GF-D8 (cell line): Measurements from ENCODE around the gene KREMEN1.

Experiments used
- DNase-seq: peaks from one replicate; lab custom pipeline; 2025; lab: John Stamatoyannopoulos, UW

The KREMEN1 gene

DNA sequence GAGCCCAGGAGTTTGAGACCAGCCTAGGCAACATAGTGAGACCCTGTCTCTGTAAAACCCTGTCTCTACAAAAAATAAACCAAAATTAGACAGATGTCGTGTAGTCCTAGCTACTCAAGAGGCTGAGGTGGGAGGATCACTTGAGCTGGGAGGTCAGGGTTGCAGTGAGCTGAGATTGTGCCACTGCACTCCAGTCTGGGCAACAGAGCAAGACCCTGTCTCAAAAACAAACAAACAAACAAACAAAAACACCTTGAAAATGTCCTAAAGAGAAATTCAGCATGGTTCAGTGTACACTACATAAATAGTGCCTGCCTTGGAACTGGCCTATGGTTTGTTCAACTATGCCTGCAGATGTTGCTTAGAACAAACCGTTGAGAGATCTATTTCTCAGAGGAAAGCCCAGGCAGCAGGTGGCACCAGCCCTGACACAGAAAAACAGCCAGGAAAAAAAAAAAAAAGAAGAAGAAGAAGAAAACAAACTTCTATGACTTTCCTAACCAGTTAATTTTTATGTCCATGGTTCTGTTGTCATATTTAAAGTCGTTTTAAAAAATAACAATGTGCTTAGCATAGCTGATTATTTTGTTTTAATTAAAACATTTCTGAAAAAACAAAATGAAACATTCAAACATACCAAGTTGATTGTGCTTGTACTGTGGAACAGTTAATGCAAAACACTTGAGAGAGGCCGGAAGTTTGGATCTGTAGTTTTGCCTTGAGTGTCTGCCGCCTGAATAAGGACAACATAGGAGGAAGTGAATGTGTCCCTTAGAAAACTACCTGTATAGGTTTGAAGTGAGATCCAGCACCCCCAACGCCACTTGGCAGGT, 5.4 kb downstream of the KREMEN1 start:
- DNase-seq: no peak

DNA sequence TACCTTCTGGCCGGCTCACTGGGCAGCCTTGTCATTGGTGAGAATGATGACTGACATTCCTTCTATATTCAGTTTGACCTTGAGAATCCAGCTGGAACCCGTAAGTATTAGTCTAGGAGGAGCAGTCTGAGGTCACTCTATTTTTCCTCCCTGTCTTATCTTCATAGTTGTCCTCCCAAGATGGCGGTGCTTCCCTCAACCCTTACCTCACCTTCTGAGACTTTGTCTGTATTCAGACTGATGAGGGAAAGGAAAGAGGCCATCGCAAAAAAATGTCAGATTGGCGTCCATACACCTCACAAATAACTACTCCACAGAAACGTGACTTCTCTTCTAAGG, 6.0 kb downstream of the KREMEN1 start:
- no peak for DNase-seq

DNA sequence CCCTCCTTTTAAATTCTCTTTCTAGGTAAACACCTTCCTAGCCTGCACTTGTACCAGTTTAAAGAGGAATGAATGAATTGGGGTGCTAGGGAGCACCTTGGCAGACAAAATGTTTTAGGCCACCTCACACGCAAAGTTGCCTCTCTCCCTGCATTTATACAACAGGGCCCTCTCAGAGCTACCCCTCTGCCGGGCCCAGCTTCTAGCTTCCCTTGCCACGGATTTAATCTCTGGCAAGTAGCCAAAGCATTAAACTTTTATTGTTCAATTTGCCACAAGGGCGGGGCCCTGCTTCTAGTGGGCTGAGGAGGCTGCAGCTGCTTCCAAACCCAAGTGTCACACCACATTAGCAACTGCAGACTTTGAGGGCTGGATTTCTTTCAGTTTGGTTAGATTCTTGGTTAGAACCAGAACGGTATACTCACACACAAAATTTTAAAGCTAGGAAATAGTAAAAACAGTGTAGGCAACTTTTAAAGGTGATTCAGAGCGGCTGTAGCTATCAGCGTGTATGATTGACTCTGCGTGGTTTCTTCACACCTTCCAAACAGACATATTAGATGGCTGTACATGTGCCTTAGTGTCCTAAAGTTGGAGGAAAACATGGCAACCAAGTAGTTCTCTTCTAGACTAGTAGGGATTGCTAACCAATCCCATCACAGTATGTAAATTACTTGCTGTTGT, 6.5 kb downstream of the KREMEN1 start:
- DNase-seq: no peak

DNA sequence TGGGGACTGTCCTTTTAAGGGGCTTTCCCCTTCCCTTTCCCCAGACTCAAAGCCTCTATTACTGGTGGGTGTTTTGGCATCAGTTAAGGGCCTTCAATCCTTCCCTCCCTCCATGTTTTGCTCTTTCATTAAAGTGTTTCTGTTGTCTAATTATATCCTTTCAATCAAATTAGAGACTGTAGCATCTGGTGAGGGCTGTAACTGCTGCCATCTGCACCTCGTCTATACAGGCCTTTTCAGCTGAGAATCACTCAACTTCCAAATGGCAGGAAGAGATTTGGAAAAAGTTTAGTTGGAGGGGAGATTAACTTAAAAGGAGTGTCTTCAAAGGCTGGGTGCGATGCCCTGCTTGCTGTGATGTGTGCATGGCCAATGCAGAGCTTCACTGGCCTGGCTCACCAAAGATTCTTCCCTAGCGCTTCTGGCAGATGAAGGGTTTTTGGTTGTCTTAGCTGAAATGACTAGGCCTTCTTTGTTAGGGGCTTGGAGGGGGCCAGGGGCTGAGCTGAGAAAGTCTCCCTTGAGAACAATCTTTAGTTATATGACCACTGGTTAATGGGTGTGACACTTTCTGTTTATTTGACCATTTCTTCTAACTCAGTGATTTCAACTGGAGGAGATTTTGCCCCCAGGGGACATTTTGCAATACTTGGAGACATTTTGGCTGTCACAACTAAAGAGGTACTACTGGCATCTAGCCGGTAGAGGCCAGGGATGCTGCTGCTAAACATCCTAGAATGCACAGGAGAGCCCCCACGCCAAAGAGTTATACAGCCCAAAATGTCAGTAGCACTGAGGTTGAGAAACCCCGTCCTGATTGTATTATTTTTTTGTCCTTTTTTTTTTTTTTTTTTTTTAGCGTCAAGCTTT, 7.5 kb downstream of the KREMEN1 start:
- DNase-seq: no peak

DNA sequence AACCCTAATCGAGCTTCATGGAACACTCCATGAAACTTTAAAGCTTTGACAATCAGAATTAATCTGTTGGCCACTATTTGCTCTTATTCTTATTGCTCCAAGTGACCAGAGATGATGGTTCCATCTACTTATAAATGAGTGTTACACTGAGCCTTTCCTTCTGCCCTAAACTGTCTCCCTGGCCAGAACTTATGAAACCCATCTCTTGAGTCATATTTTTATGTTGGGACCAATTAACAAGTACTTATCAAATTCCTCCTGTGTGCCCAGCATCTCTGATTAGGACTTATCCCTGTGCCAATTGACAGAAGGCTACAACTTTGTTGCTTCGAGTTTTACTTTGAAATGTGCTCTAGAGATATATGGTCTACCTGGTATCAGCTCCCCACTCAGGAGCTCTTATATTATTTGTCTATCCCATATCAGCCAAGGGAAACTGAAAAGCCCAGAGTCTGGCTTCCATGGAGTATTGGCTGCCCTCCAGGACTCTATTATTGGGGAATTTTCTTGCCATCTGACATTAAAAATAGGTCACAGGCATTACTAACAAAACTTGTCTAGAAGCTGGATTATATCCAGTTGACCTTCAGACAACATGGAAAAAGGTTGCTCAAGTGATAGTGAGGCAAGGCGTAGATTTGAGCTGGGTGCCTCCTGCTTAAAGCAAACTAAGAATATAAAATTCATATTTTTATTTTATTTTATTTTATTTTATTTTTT, 8.8 kb downstream of the KREMEN1 start:
- DNase-seq: no peak

DNA sequence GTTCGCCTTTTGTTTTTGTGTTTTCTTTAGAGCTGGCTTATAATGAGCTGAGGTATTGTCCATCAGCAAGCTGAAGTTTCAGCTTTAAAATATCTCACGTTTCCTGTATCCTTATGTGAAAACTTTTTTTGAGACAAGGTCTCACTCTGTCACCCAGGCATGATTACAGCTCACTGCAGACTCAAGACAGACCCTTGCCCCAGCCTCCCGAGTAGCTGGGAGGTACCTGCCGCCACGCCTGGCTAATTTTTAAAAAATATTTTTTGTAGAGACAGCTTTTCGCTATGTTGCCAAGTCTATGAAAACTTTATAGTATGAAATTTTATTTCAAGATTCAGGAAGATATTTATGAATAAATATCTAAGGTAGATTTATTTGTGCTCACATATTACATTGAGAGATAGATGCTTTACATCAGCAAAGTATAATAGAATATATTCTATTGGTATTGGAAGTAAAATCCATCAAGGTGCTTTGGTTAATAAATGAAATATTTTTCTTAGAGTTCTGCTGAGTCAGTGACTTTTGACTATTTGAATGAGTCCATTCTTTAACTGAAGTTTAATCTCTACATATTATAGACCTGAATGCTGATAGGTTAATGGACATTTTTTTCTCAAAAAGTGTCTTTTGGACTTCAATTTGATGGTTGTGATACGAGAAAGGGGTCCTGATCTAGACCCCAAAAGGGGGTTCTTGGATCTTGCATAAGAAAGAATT, 10.2 kb downstream of the KREMEN1 start:
- no peak for DNase-seq

DNA sequence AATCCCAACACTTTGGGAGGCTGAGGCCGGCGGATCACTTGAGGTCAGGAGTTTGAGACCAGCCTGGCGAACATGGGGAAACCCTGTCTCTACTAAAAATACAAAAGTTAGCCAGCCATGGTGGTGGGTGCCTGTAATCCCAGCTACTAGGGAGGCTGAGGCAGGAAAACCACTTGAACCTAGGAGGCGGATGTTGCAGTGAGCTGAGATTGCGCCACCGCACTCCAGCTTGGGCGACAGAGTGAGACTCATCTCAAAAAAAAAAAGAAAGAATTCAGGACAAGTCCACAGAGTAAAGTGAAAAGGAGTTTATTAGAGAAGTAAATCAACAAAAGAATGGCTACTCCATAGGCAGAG, 10.7 kb downstream of the KREMEN1 start:
- DNase-seq: peak; percentile 69

DNA sequence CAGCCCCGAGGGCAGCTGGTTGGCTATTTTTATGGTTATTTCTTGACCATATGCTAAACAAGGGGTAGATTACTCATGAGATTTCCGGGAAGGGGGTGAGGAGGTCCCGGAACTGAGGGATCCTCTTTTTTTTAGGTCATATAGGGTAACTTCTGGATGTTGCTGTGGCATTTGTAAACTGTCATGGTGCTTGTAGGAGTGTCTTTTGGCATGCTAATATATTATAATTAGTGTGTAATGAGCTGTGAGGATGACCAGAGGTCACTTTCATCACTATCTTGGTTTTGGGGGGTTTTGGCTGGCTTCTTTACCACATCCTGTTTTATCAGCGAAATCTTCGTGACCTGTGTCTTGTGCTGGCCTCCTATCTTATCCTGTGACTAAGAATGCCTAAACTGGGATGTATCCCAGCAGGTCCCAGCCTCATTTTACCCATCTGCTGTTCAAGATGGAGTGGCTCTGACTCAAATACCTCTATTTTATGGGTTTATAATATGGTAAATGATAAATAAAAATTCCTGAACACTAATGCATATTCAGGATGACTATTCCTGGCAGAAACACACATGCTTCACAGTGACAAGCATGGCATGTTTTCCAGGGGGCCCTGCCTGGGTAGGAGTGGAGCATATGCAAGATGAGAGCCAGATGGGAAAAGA, 11.2 kb downstream of the KREMEN1 start:
- peak; percentile 69 for DNase-seq

DNA sequence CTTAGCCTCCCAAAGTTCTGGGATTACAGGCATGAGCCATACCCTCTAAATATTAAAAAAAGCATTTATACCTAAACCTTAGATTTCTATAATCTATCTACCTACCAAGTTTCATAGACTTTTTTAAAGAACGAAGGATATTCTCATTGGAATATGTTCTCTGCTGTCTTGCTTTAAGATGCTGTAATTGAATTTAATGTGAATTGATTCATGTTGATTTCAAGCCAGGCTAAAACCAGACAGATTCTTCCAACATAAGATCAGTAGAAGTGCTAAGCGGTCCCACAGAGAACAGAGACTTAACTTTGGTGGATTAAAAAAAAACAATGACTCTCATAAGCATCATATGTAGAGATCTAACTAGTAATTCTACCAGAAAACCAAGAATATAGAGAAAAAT, 14.2 kb downstream of the KREMEN1 start:
- DNase-seq: no peak

DNA sequence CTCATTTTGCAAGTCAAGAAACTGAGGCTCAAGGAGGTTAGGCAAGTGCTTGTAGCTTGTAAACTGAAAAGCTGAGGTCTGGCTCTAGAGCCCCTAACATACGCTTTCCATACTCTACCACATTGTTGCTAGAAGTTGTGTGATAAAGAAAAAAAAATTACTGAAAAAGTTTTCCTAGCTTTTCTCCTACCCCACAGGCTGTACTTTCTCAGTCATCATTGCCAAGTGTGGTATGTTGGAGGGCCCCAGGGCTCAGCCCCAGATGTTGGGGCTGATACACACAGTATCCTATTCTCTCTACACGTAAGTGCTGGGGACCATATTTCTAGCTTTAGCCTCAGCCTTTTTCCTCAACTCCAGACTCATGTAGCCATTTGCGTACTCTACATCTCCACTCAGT, 16.0 kb downstream of the KREMEN1 start:
- DNase-seq: no peak

DNA sequence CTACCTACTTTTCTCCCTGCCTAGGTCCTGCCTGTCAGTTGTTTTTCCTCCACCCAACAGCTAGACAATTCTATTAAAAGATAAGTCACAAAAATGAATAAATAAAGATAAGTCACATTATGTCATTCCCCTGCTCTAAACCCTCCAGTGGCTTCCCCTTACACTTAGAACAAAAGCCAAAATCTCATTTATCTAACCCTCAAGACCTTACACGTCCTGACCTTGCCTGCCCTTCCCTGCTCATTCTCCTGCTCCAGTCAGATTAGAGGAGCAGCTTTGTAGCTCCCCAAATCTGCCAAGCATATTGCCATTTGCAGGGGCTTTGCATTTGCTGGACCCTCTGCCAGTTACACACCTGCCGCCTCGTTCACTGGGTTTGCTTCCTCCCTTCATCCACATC, 16.7 kb downstream of the KREMEN1 start:
- no peak for DNase-seq

DNA sequence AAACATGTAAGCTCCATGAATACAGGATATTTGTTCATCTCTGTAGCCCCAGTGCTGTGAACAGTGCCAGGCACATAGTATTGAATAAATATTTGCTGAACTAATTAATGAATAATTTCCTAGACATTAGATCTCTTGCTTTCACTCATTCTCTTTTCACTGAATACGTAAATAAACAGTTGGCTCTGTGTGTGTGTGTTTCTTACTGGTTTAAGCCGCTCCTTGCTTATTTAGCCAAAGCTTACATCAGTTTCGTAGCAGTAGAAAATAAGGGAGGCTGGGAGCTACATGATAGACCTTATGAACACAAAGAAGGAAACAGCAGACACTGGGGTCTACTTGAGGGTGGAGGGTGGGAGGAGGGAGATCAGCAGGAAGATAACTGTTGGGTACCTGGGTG, 17.2 kb downstream of the KREMEN1 start:
- no peak for DNase-seq

DNA sequence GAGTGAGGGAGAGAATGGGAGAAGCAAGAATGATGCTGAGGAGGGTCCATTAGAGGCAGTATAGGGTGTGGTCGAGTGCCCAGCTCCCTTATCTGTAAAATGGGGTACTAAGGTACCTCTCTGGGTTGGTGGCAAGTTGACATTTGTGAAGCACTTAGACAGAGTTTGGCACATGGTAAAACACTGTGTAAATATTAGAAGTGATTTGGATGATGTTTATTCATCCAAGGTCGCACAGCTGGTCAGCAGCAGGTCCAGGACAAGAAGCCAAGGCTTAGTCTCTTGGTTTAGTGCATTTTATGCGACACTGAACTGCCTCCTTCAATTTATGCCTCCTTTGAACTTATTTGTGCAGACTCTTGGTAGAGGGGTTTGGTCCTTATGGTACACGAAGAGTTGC, 19.4 kb downstream of the KREMEN1 start:
- DNase-seq: no peak

DNA sequence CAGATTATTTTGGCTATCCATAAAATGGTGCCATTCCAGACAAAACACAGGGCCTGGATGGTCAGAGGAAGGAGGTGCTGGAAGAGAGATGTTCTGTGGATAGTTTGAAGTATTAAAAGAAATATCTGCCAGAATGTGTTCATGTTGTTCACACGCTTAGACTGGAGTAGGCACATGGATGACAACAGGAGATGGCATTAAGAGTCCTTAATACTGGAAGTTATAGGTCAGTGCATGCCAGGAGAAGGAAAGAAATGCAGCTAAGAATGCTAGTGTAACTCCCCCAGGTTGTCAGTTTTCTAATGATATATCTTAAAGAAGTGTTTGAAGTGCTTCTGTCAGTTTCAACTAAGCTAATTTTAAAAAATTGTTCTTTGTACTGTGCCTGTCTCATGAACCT, 20.2 kb downstream of the KREMEN1 start:
- DNase-seq: no peak

DNA sequence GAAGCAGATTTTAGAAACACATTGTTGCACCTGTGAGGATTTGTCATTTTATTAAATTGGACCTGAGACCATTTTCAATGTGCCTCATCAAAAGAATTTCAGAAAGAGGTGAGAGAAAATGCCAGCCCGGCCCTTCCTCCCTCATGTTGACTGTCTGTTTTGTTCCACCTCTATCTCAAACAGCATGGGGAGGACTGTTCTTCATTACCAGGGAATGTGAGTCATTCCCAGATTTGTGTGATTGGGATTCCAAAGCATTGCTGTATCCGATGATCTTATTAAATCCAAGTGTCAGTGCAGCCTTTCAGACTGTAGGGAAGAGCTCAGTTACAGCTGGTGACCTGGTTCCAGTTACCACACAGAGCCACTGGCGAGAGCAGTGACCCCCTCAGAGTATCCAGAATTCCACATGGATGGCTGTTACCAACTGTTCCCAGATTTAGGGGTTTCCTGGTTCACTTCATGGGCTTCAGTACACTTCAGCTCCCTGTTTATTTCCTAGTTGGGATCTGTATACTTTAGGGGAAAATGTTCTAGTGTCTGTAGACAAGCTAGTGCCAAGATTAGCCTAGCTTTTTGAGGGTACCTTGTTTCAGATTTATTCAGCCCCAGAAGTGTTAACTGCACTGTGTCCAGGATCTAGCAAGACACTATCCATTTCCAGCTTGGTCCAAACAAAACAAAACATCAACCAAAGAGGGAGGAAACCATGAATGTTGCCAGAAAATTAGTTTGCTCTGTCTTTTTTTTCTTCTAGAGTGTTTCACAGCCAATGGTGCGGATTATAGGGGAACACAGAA, 20.9 kb downstream of the KREMEN1 start:
- DNase-seq: no peak

DNA sequence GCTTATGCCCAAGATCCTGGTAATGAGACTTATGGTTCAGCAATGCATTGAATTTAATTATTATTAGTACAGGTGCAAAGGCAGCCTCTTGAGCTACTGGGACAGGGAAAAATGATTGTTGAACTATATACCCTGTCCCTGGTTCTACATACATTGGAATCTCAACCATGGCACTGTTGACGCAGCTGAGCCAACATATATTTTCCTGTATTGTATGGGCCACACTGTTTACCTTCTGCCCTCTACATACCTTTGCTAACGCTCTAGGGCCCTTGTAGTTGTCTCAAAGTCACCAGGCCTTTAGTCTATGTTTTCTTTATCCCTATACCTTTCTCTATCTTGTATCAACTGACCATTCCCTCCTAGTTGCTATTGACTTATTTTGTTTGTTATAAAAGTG, 22.6 kb downstream of the KREMEN1 start:
- DNase-seq: no peak

DNA sequence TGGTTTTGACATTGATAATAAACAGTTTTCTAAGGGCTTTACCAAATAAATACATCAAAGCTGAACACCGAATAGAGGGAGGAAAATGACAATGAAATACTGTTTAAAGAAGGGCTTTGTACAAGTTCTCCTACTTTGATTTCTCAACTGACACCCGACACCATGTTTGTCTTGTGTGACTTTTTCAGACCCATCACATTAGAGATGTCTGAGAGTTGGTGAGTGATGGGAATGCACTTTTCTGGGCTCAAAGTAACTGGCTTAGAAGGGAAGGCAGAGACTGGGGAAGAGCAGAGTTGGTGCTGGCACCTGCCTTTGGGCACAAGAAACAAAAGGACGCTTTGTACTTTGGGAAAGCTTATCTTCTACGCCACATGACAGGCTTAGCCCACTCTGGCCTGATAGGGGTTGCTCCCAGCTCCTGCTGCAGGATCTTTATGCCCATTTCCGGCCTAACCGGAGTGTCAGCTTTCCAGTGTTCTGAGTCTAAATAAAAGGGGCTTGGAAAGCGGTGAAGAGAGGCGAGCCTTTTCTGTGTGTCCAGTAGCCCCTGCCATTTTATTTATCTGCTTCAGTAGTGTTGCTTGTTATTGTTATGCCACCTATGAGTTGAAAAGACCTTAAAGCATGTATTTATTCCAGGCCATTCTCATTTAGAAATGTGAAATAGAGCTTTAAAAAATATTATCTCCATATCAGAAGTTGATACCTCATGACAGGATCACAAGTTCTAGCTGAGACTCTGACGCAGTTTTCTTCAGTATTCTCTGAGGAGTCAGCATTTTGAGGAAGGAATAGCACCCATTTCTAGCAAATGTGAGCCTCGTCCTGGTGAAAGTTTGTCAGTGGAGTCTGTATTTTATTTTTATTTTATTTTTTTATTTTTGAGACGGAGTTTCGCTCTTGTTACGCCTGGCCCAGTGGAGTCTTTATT, 24.2 kb downstream of the KREMEN1 start:
- no peak for DNase-seq

DNA sequence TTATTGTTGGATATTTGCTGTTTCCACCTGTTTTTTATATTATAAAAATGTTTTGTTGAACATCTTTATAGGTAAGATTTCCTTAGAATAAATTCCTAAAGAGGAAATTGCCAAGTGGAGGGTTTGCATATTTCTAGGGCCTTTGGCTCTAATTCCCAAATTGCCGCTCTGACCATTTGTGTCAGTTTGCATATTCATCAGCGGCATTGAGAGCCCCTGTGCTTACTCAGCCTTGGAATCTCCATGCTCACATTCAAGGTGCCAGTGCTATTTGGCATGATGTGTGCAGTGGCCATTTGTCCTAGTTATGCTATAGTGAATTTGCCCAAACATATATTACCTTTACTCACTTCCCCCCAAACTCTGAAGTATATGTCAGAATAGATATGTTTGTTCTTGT, 25.5 kb downstream of the KREMEN1 start:
- no peak for DNase-seq

DNA sequence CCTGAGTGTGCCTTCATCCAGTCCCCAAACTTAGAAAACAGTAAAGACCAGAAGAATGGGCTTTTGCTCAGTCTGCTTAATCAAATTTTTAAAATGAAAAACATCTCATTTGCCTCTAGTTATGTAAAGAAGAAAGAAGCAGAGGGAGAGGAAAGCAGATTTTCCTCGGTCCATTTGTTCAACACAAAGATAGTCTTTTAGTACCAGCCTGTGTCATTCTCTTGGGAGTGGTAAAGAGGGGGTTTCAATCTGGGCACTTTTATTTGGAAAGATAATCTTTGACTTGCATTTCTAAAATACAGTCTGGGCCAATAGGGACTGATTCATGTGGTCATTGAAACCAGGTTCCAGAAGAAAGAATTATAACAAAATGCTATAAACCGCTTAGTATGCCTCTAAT, 29.5 kb downstream of the KREMEN1 start:
- no peak for DNase-seq
